Erythroblast (primary cell): Measurements from ENCODE around the gene EHF.

ENCODE experiments used
- DNase-seq, 2 experiments: peaks; one replicate each; lab custom pipeline; 2025; lab: John Stamatoyannopoulos, UW
- GATA1 ChIP-seq: IDR thresholded peaks from 2 replicates; pipeline ENCODE4 v1.6.1; 2011; ENCODE audit warnings: low read depth, mild to moderate bottlenecking, control low read depth, low read length, moderate library complexity
- POLR2A ChIP-seq: IDR thresholded peaks from 2 replicates; pipeline ENCODE4 v1.6.1; 2011; ENCODE audit warnings: mild to moderate bottlenecking, low read length

EHF gene

GRCh38 chr11:34637303-34637702 lies 16.4 kb downstream of the EHF start:
- TF ChIP-seq GATA1 (no peak), POLR2A (no peak)
- DNase-seq: no peak

GRCh38 chr11:34638897-34639296 lies 18.0 kb downstream of the EHF start:
- no peak for TF ChIP-seq GATA1
- TF ChIP-seq POLR2A: no peak
- DNase-seq: no peak

GRCh38 chr11:34639545-34639944 lies 18.7 kb downstream of the EHF start:
- no peak for TF ChIP-seq GATA1
- TF ChIP-seq POLR2A: no peak
- no peak for DNase-seq

GRCh38 chr11:34640050-34640923 lies 19.4 kb downstream of the EHF start:
- DNase-seq: no peak
- TF ChIP-seq POLR2A: no peak
- no peak for TF ChIP-seq GATA1

- no peak for DNase-seq
- TF ChIP-seq GATA1 (no peak), POLR2A (no peak)
Measured at GRCh38 chr11:34640924-34641275, 20.0 kb downstream of the EHF start.

- DNase-seq: no peak
- TF ChIP-seq GATA1: no peak
Measured at GRCh38 chr11:34641456-34641855, 20.6 kb downstream of the EHF start.

GRCh38 chr11:34642001-34642554 lies 21.2 kb downstream of the EHF start:
- TF ChIP-seq GATA1: no peak
- no peak for TF ChIP-seq POLR2A
- DNase-seq: no peak

- no peak for TF ChIP-seq GATA1
- TF ChIP-seq POLR2A: no peak
Measured at GRCh38 chr11:34642873-34643272, 22.0 kb downstream of the EHF start.

GRCh38 chr11:34643311-34643710 lies 22.4 kb downstream of the EHF start:
- no peak for DNase-seq

More at GRCh38 chr11:34642873-34643272, 22.0 kb downstream of the EHF start:
- DNase-seq: no peak

GRCh38 chr11:34643846-34644245 lies 23.0 kb downstream of the EHF start:
- TF ChIP-seq POLR2A (no peak), GATA1 (no peak)
- no peak for DNase-seq

More at GRCh38 chr11:34643311-34643710, 22.4 kb downstream of the EHF start:
- no peak for TF ChIP-seq GATA1
- no peak for TF ChIP-seq POLR2A

GRCh38 chr11:34644669-34645406 lies 23.9 kb downstream of the EHF start:
- no peak for DNase-seq
- no peak for TF ChIP-seq POLR2A
- no peak for TF ChIP-seq GATA1

GRCh38 chr11:34646431-34646830 lies 25.5 kb downstream of the EHF start:
- TF ChIP-seq GATA1: no peak
- TF ChIP-seq POLR2A: no peak
- DNase-seq: no peak

- DNase-seq: no peak
- TF ChIP-seq GATA1: no peak
Measured at GRCh38 chr11:34647131-34647530, 26.2 kb downstream of the EHF start.

GRCh38 chr11:34647532-34647931 lies 26.6 kb downstream of the EHF start:
- TF ChIP-seq GATA1: no peak
- TF ChIP-seq POLR2A: no peak
- no peak for DNase-seq

- DNase-seq: no peak
- no peak for TF ChIP-seq GATA1
- no peak for TF ChIP-seq POLR2A
Measured at GRCh38 chr11:34648036-34648435, 27.1 kb downstream of the EHF start.
